GM21360 (cell line): Measurements from ENCODE around the gene SRPK1.

ENCODE experiments used
- ATAC-seq: cut with Tn5 transposase; IDR thresholded peaks from one replicate; pipeline ENCODE4 v1.9.1; 2021; ENCODE audit warnings: mild to moderate bottlenecking, moderate library complexity; ENCODE audit not compliant: unreplicated experiment

Gene SRPK1

GRCh38 chr6:35829306-35829705 lies 91.6 kb downstream of the SRPK1 start:
- no peak for ATAC-seq

DNA sequence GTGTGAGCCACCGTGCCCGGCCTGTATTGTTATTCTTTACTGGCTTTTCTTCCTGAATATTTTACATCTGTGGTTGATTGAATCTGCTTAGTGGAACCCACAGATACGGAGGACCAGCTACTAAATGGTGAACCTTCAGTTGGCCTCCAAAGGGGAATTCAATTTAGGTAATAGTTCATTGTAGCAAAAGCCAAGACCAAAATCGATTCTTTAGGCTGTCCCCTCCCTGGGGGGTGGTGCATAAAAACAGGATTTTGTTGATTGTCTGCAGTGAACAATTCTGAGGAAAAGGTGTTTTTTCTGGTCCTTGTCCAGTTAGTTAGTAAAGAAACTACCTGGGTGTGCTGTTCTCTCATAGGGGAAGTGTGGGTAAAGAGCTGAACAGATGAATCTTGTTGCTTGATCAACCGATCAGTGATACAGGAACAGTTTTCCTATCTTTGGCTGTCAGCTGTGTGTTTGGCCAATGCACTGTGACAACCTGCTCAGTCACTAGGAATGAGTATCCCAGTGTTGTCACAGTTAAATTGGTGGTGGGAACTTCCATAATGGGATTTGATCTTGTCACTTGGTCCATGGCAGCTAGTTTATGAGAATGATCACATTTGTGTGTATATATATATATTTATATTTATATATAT lies 96.2 kb downstream of the SRPK1 start:
- ATAC-seq = no peak

DNA sequence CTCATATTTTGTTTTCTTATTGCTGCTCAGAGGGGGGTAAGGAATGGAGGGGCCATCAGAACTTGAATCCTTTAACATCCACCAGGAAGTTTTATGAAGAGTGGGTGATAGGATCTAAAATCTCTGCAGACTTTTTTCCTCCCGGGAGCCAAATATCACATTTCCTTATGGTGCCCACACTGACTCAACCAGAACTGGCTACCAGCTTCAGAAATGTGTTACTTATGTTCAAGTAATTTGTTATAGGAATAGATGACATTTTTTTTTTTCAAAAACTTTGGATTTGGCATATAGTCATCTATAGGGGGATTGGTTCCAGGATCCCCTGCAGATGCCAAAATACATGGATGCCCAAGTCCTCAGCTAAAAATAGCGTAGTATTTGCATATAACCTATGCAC lies 97.3 kb downstream of the SRPK1 start:
- no peak for ATAC-seq

- no peak for ATAC-seq
Observed at GRCh38 chr6:35817515-35817914, 103.4 kb downstream of the SRPK1 start.

DNA sequence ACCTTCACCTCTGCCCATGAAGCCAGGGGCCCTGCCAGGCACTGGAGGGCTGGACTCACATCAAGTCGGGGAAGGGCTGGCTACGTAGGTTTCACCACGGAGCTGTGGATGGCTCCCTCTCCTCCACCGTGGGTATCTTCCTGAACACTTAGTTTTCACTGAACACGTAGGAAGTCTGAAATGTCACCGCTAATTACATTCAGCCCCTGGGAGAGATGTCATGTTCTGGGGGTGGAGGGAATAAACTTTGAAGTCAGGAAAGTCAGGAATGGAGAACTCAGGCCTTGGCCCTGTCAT lies 109.3 kb downstream of the SRPK1 start:
- ATAC-seq = no peak

- ATAC-seq = no peak
Observed at GRCh38 chr6:35810971-35811698, 109.8 kb downstream of the SRPK1 start.

GRCh38 chr6:35809809-35810208 lies 111.1 kb downstream of the SRPK1 start:
- ATAC-seq = no peak

DNA sequence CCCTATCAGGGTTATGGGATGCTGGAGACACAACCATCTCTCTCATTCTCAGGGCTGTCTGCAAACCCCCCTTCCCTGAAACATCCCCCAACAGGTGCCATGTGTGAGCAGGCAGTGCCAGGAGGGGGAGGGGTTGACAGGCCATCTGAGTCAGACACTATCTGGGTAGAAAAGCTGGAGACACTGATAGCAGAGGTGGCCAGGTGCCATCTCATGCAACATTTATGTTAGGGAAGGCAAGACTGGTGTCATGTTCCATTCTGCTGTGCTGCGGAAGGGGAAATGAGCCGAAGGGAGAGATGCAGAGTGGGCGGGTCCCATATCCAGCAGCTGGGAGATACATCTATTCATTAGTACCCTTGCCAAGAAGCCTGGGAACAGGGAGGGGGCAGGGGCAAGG lies 112.2 kb downstream of the SRPK1 start:
- ATAC-seq = no peak

- ATAC-seq = no peak
Observed at GRCh38 chr6:35804996-35805736, 115.7 kb downstream of the SRPK1 start, which contains the start of gene LHFPL5. Gene LHFPL5 (plus strand): TSS chr6:35805352. CDS start chr6:35805671, 319 bp downstream.

- ATAC-seq = no peak
Observed at GRCh38 chr6:35801148-35801547, 119.8 kb downstream of the SRPK1 start.

GRCh38 chr6:35798706-35799105 lies 122.2 kb downstream of the SRPK1 start:
- no peak for ATAC-seq

DNA sequence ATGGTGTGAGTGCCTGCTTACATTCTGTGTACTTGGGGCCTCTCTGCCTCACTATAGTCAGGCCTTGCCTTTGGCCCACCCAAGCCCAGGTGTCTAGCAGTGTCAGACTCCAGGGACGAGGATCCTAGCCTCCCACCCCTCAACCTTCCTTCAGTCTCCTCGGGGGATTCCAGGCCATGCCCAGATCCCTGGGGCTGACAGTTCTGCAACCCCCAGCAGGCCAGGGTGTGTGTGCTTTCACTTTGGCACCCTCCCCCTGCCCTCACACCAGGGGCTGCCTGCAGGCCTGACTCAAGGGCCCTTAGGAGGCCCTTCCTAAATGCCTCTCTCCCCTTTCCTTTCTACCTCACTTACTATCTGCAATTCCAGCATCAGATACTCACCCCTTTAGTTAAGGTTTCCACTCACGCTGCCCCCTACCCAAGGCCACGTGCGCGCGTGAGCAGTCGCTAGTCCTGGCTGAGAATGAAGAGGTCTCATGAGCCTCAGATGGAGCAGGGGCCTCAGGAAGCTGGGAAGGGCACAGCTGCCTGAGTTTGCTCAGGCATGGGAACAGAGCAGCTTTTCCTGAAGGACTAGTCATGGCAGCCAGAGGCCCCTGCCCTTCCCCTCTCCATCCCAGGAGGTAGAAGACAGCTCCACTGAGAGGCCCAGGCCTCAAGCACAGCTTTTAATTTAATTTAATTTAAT lies 122.9 kb downstream of the SRPK1 start:
- no peak for ATAC-seq

GRCh38 chr6:35796236-35796635 lies 124.7 kb downstream of the SRPK1 start:
- ATAC-seq = no peak

DNA sequence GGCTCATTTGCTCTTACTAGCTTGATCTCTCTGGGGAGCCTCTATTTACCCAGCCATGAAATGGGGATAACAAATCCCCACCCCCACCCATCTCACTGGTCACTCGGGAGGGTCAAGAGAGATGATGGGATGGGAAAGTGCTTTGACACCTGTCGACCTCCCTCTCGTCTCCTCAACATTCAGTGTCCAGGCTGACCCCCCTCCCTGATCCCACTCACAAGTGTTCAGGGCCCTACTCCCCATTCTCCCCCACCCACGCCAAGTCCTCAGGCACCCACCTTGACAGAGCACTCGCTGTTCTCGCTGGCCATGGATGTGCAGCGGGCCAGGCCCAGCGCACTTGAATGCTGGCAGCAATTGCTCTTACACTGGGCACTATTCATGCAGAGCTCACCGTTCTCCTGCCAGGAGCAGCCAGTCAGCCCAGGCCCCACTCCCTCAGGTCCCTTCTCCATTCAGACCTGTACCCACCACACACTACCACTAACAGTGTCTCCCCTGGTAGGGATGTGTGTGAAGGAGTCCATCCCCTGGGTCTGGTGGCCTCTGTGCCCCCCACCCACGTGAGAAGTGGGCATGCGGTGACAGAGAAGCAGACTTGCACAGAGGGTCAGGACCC lies 125.3 kb downstream of the SRPK1 start:
- ATAC-seq = no peak

GRCh38 chr6:35794536-35795452 lies 126.1 kb downstream of the SRPK1 start:
- no peak for ATAC-seq

- ATAC-seq = no peak
Observed at GRCh38 chr6:35790683-35791082, 130.2 kb downstream of the SRPK1 start.

GRCh38 chr6:35788423-35788982 lies 132.4 kb downstream of the SRPK1 start:
- ATAC-seq = no peak

DNA sequence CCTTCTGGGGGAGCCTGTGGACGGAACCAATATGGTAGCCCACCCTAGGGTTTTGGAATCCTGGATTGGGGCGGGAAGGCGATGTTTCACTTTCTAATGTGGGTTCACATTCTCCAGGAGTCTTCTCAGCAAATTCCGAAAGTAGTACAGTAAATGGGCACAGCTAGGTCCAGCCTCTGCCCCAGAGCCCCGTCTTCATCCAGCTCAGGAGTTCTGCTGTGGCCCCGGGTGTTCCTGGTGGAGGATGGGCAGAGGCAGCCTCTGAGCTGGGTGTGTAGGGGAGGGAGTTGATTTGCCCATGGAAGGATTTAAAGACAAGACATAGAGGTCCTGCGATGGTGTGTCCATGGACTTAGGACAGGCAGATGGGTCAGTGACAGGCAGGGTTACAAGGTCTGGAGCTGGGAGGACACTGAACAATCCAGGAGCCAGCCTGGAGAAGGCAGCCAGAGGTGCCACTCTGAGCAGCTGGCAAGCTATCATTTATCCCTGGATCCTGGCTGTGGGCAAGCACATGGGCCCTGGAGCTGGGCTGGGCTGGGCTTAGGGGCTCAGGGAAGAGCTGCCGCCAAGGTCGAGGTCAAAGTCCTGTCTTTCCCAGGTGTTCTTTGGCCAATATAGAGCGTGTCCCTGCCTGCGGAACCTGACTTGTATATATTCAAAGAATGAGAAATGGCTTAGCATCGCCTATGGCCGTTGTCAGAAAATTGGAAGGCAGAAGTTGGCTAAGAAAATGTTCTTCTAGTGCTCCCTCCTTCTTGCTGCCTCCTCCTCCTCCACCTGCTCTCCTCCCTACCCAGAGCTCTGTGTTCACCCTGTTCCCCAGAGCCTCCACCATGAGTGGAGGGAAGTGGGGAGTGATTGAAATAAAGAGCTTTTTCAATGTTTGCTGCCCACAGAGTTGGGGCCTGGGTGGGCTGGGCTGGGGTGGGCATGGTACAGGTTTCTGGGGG lies 133.4 kb downstream of the SRPK1 start:
- no peak for ATAC-seq

- no peak for ATAC-seq
Observed at GRCh38 chr6:35786810-35787209, 134.1 kb downstream of the SRPK1 start.
